ENCODE measurements around the gene TMEM82. TPM values are rescaled to one million over a fixed set of nuclear protein-coding genes. Genes with fewer than 3 reads are reported as not detected.

TMEM82 gene
- total RNA-seq, 2 donors from 2014 or later: 11.5 to 17.0 TPM

DNA sequence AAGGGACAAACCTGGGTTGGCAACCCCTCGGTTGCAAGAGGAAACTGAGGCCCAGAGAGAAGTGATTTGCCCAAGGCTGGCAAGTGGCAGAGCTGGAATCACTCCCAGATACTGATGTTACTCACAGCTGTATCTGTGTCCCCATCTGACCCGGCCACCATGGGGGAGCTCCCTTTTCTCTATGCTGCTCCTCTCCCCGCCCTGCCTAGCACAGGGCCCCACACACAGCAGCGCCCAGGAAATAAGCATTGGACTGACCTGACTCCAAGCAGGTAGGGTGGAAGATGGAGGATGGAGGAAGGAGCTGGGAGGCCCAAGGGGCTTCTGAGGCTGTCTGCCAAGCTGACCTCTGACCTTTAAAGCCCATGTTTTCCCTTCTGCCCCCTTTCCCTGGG lies 13.3 kb downstream of the TMEM82 start:
- peak overlapping the region in 1 of 2 donors; percentile 31 for H3K9ac ChIP-seq (ENCODE audit: low read depth in 2 of 2, low read length in 2 of 2)
- DNase-seq: no peak
- H3K36me3 ChIP-seq: no peaks in the 10 kb centered on the region
- H3K4me3 ChIP-seq: no peak overlapping the region
- TF ChIP-seq CTCF (IDR thresholded peaks at IDR 0.05): no peak
- intact Hi-C loops (cut with DNase I): no loop called here
- no peaks in the 10 kb centered on the region for H3K4me1 ChIP-seq
- H3K27ac ChIP-seq: no peak overlapping the region
- no peaks in the 10 kb centered on the region for H3K27me3 ChIP-seq
- H3K9me3 ChIP-seq: no peaks in the 10 kb centered on the region

- Histone ChIP-seq H3K4me3 (peak overlapping the region; percentile 65), H3K9me3 (no peaks in the 10 kb centered on the region), H3K9ac (ENCODE audit: low read depth in 2 of 2, low read length in 2 of 2) (peak overlapping the region; percentile 79 to 86), H3K27me3 (no peaks in the 10 kb centered on the region), H3K36me3 (no peaks in the 10 kb centered on the region), H3K27ac (peak overlapping the region; percentile 76), H3K4me1 (no peaks in the 10 kb centered on the region)
- intact Hi-C loops (cut with DNase I): no loop called here
- DNase-seq: peak; percentile 86
- no peak for TF ChIP-seq CTCF (IDR thresholded peaks at IDR 0.05)
Observed at GRCh38 chr1:15756143-15757015, 14.1 kb downstream of the TMEM82 start.

DNA sequence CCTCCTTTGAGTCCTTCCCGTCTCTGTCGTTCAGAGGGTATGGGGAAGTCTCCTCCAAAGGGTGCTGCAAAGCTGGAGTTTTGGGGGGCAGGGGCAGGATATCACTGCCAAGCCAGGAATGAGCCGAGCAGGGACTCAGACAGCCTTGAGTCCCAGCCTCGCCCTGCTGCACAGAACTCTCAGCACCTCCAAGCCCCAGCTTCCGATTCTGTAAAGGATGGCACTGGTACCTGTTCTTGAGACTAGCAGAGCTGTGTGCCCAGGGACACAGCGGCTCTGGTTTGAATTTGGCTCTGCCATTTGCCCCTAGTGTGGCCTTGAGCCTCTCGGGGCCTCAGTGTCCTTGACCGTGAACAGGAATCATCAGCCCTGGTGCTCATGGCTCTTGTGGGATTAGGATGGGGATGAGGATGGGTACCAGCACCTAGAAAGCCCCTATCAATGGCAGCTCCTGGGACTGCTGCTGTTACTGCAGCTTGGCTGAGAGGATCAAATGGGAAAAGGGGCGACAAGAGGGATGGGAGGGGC lies 14.8 kb downstream of the TMEM82 start:
- intact Hi-C loops (cut with DNase I): no loop called here
- TF ChIP-seq CTCF (IDR thresholded peaks at IDR 0.05): no peak
- H3K27ac ChIP-seq: peak overlapping the region; percentile 76
- H3K9me3 ChIP-seq: no peaks in the 10 kb centered on the region
- DNase-seq: no peak
- H3K9ac ChIP-seq (ENCODE audit: low read depth in 2 of 2, low read length in 2 of 2): peak overlapping the region; percentile 79 to 86
- no peaks in the 10 kb centered on the region for H3K27me3 ChIP-seq
- H3K4me3 ChIP-seq: peak overlapping the region; percentile 65
- no peaks in the 10 kb centered on the region for H3K4me1 ChIP-seq
- no peaks in the 10 kb centered on the region for H3K36me3 ChIP-seq

- peak; percentile 69 for DNase-seq
- Histone ChIP-seq H3K36me3 (no peaks in the 10 kb centered on the region), H3K27me3 (no peaks in the 10 kb centered on the region), H3K9ac (ENCODE audit: low read depth in 2 of 2, low read length in 2 of 2) (peak overlapping the region; percentile 79 to 86), H3K9me3 (no peaks in the 10 kb centered on the region), H3K27ac (peak overlapping the region; percentile 76), H3K4me3 (peak overlapping the region; percentile 65), H3K4me1 (no peaks in the 10 kb centered on the region)
- intact Hi-C loops (cut with DNase I): no loop called here
- no peak for TF ChIP-seq CTCF (IDR thresholded peaks at IDR 0.05)
Observed at GRCh38 chr1:15757575-15758342, 15.5 kb downstream of the TMEM82 start.

- Histone ChIP-seq H3K4me3 (peak within 1 kb of the TSS; percentile 65), H3K4me1 (no peaks in the 10 kb centered on the region), H3K9ac (ENCODE audit: low read depth in 2 of 2, low read length in 2 of 2) (peak within 1 kb of the TSS; percentile 81 to 86), H3K9me3 (no peaks in the 10 kb centered on the region), H3K36me3 (no peaks in the 10 kb centered on the region), H3K27ac (peak within 1 kb of the TSS; percentile 76), H3K27me3 (no peaks in the 10 kb centered on the region)
- intact Hi-C loops (cut with DNase I): no loop called here
- no peak for DNase-seq
- TF ChIP-seq CTCF (IDR thresholded peaks at IDR 0.05): no peak
Observed at GRCh38 chr1:15758343-15758931, 16.1 kb downstream of the TMEM82 start, which contains the start of gene FBLIM1. TSS of gene FBLIM1 (plus strand) at chr1:15758795. CDS start at chr1:15764984, 6,189 bp downstream.

All from colonic mucosa (tissue), 4 donors.